ENCODE results near the gene LCTL.

DNA sequence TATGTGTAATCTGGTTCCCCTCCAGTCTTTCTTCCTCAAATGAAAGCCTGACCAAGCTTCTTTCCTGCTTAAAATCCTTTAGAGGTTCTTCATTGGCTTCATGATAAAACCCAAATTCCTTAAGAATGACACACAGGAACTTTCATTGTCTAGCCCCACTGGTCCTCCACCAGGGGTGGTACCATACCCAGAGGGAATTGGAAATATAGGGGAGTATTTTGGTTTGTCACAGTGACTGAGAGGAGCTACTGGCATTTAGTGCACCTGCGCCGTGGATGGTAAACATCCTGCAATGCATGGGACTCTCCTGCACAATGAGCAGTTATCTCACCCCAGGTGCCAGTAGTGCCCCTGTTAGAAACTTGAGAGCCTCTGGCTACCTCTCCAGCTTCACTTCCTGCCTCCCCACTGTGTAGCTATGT is 49.9 kb downstream of the LCTL start:
- TF ChIP-seq, protein P1, sequence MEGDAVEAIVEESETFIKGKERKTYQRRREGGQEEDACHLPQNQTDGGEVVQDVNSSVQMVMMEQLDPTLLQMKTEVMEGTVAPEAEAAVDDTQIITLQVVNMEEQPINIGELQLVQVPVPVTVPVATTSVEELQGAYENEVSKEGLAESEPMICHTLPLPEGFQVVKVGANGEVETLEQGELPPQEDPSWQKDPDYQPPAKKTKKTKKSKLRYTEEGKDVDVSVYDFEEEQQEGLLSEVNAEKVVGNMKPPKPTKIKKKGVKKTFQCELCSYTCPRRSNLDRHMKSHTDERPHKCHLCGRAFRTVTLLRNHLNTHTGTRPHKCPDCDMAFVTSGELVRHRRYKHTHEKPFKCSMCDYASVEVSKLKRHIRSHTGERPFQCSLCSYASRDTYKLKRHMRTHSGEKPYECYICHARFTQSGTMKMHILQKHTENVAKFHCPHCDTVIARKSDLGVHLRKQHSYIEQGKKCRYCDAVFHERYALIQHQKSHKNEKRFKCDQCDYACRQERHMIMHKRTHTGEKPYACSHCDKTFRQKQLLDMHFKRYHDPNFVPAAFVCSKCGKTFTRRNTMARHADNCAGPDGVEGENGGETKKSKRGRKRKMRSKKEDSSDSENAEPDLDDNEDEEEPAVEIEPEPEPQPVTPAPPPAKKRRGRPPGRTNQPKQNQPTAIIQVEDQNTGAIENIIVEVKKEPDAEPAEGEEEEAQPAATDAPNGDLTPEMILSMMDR (conservative IDR thresholded peaks at IDR 0.05 in 1 of 2, IDR thresholded peaks at IDR 0.05 in 1 of 2; ENCODE audit: extremely low read depth in 1 of 2, insufficient read depth in 1 of 2, low read depth in 1 of 2, low read length in 2 of 2), result no peak
- no peak for TF ChIP-seq EZH2 (IDR thresholded peaks at IDR 0.05; ENCODE audit: borderline replicate concordance, low read length)

Data from mammary epithelial cell (primary cell).